SW480 (cell line): ENCODE results near the gene FARP2.
A peak's percentile ranks its signal among the peaks of the same experiment; 100 is the strongest.

Experiments used
- DNase-seq: peaks from one replicate; pipeline ENCODE4 v3.0.0-alpha.2; 2016; ENCODE audit warnings: low spot score

FARP2 gene

GRCh38 chr2:241532733-241533601 is 176.9 kb downstream of the FARP2 start:
- DNase-seq, result no peak

GRCh38 chr2:241534293-241534692 is 178.2 kb downstream of the FARP2 start:
- no peak for DNase-seq

DNA sequence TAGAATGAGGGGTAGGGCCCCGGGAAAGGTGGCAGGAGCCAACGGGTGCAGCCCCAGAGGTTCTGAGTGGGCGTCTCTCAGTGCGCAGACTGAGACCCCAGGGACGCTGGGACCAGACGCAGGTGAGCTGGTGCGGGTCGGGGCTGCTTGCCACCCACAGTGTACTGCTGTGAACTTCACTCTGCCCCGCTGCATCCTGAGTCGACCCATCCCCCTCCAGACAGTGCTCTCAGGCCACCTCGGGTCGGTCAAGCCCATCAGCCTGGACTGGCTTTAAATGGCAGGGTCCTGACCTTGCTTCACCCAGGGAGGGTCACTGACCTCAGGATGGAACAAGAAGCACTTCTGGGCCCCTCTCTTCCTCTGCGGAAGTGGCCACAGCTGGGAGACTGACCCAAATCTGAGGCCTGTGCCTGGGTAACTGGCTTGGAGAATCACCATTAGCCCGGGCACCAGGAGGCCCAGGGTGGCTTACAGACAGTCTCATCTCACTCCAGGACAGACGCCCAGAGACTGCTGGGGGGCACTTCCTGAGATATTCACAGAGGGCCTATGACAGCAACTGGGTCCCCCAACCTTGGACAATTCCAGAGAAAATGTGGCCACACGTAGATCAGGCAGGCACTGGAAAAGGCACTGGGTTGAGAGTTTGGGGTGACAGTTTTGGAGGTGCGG is 178.8 kb downstream of the FARP2 start:
- DNase-seq, result no peak

DNA sequence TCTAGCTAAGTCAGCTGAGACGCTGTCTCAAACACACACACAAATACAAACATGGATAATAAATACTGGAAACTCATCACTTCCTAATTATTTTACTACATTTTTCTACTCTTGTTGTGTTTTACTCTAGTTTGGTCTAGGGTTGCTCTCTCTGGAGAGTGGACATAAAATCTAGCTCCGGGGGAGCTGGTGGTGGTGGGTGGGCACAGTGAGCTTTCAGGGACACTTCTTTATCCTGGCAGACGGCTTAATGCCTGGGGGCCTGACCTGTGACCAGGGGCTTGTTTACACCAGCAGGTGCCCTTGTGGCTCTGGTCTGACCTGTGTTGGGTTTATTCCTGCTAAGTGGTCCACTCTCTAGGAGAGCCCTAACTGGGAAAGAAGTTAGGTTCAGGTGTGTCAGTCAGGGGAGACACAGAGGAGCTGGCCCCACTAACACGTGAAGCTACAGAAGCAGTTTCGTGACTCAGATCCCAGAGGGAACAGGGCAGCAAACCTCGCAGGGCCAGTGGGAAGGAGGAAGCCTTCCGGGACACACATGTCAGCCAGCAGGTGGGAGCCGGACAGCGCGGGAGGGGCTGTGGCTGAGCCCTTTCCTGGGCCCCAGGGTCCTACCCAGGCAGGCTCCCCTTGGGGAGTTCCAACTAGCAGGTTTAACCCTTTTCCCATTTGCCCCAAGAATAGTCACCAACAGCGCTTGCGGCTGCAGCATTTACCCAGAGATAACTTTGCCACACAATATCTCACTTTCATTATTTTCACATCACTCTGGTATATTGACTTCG is 180.0 kb downstream of the FARP2 start:
- no peak for DNase-seq

- no peak for DNase-seq
These were observed 182.9 kb downstream of the FARP2 start for GRCh38 chr2:241538838-241539615.

DNA sequence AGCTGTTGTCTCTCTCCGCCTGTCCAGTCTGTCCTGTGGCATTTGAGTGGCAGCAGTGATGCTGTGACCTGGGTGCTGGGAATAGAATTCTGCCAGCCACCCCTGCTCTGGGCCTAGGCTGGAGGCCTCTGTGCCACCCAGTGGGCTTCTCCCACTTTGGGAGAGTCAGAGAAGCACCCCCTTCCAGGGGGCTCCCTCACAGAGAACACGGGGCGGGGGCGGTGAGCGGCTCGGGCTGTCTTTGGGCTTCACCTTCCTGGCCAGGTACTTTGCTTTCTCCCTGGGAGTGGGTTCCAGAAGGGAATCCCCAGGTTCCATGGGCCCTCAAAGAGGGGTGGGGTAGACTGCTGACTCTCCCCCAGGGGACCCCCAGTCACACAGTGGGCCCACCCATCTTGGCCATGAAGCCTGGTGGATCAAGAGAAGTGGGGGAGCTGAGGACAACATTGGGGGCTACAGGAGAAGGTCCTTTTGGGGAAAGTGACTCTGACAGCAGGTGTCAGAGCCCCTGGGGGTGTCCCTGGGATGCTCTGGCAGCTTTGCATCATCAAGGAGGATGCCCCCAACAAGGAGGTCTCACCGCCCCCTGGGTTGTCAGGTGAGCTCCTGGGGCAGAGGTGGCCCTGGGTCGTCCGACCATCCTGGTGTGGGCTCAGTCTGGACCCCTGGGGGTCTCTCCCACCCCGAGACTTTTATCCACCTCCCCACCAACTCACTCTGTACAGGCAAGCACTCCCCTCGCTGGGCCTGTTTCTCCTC is 183.7 kb downstream of the FARP2 start:
- DNase-seq, result no peak

GRCh38 chr2:241540401-241540770 is 184.3 kb downstream of the FARP2 start:
- no peak for DNase-seq

- peak; percentile 51 for DNase-seq
These were observed 184.9 kb downstream of the FARP2 start for GRCh38 chr2:241540771-241541561.

DNA sequence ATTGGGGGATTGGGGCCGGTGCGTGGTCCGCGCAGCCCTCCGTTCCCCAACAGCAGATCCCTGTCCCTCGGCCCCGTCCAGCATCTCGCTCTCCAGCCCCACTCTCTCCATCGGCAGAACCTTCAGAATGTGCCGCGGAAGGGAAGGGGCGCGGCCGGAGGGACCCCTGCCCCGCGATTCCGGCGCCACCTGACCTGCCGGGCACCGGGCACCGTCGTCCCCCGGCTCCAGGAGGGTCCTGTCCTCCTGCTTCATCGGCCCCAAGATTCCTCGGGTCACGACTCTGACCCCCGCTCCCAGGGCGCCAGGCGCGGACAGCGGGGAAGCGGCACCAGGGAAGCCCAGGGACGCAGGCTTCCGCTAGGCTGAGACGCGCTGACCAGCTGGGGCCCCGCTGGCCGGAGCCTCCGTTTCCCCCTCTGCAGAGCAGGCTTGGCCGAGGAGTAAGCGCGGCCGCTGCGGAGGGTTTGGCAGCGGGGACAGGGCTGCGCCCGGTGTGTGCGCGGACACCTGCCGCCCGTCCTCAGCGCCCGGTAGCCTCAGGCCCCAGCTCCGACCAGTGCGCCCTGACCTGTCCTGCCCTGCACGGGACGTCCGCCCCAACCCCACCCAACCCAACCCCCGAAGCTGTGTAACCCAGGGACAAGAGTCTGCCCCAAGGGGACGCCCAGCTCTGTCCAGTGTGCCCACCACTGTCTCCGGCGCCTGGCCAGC is 185.6 kb downstream of the FARP2 start:
- DNase-seq, result no peak

- DNase-seq, result no peak
These were observed 186.2 kb downstream of the FARP2 start for GRCh38 chr2:241542278-241542605.
